CD4-positive, alpha-beta T cell treated with Interleukin-21 for 1 hour (primary cell): ENCODE measurements around the gene CYP27C1.
"Not testable (repeated sequence)": the region's sequence is repeated elsewhere in the genome, so short reads cannot be mapped to it uniquely, and the experiment has no call there.

ENCODE experiments used
- DNase-seq: peaks from one replicate; pipeline ENCODE4 v3.0.0-alpha.2; 2020

Gene CYP27C1

DNA sequence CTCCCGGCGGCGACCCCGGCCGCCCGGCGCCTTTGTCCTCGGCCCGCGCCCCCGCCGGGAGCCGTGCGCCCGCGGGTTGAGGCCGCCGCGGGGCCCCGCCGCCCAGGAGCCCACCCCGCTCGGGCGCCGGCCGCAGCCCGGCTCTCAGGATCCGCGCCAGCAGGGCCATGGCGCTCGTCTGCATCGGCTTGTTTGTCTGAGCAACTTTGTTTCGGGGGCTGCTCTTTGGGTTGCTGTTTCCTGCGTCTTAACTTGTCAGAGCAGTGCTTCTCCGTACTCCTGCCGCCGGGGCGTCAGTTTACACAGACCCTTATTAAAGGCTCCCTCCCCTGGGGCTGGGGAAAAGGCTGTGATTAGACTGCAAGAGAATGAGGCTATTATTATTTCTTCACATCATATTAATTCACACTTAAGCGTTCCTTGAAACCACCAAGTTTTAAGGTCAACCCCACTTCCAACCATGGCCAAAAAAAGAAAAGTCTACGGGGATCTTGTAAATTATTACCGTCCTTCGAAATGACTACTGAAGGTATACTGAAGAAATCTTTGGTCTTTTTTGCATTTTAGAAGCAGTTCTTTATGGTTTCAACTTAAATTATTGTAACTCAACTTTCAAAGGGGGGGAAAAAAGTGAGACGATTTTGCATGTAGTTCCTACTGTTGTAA lies at the start of gene CYP27C1:
Gene CYP27C1, minus strand, starts transcription at position 198 of the 666 bp plus-strand sequence. Its CDS starts 29 bp downstream, at position 169.
- DNase-seq: no peak

- no peak for DNase-seq
These were observed 41.8 kb upstream of the CYP27C1 start for GRCh38 chr2:127261804-127262406.

DNA sequence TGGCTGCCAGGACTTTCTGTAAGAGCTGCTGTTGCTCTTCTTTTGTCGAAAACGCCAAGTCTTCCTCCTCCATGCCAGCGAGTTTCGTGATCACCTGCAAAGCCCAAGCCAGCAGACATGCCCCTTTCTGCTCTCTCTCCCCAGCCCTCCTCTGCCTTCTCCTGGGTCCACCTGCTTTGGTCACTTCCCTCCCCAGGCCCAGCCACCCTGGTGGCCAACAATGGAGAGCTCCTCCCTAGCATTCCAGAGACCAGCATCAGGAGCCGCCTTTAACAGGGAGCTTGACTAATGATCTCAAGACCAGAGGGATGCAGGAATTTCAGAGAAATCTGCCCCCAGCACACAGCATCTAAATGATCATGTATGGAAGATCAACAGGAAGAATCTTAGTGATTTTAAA lies 39.3 kb upstream of the CYP27C1 start:
- DNase-seq: no peak

DNA sequence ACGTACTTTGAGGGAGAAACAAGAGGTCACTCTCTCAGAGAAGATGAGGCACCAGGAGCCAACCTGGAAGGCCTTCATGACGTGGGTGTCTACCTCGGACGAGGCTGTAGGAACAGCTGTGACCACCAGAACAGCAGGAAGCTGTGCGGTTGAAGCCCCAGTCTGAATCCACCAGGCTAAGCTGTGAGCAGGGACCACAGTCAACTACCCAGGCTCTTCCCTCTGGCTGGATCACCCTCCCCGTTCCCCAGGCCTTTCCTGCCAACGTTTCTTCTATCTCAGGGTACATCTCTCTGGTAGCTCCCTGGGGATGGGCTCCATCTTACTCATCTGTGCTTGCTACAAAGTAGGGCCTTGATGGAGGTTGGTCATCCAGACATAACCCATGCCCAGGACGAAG lies 36.8 kb upstream of the CYP27C1 start:
- DNase-seq: no peak

DNA sequence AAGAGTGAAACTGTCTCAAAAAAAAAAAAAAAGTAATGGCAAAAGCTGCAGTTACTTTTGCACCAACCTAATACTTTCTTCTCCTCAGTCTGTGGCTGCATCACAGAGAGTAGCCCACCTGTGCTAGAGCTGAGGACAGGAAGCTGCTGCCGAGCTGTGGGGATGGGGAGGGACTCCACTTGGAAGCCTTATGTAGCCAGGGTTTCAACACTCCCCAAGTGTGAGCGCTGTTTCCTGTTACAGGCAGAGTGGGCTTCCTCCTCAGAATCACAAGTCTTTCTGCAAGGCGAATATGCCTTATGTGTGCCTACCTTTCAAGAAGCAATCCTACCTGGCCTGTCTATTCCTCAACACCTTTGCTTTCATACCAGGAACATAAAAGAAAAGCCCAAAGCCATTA lies 36.3 kb upstream of the CYP27C1 start:
- no peak for DNase-seq

- no peak for DNase-seq
These were observed 35.6 kb upstream of the CYP27C1 start for GRCh38 chr2:127255721-127256120.

GRCh38 chr2:127255146-127255545 lies 35.0 kb upstream of the CYP27C1 start:
- no peak for DNase-seq

- no peak for DNase-seq
These were observed 34.4 kb upstream of the CYP27C1 start for GRCh38 chr2:127254386-127254981.

- not testable (repeated sequence) for DNase-seq
These were observed 21.1 kb upstream of the CYP27C1 start for GRCh38 chr2:127241184-127241583.

GRCh38 chr2:127239395-127239794 lies 19.3 kb upstream of the CYP27C1 start:
- DNase-seq: no peak

- DNase-seq: not testable (repeated sequence)
These were observed 17.7 kb upstream of the CYP27C1 start for GRCh38 chr2:127237768-127238167.

DNA sequence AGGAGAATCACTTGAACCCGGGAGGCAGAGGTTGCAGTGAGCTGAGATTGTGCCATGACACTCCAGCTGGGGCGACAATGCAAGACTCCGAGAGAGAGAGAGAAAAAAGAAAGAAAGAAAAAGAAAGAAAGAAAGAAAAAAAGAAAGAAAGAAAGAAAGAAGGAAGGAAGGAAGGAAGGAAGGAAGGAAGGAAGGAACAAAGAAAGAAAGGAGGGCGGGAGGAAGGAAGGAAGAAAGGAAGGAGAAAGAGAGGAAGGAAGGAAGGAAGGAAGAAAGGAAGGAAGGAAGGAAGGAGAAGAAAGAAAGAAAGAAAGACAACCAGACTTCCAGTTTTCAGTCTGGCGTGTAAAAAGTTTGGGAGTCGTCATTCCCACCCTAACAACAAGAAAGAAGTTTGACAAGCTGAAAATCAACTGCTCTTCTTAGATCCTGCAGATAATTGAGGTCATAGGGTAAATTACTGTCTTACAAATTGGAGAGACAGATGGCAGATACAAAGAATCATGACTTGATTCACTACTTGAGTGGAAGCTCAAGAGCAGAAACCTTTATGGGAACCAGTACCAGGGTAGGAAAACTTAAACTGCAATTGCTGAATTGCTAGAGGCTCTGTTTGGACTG lies 15.1 kb upstream of the CYP27C1 start:
- no peak for DNase-seq

- no peak for DNase-seq
These were observed 13.6 kb upstream of the CYP27C1 start for GRCh38 chr2:127233710-127234109.

DNA sequence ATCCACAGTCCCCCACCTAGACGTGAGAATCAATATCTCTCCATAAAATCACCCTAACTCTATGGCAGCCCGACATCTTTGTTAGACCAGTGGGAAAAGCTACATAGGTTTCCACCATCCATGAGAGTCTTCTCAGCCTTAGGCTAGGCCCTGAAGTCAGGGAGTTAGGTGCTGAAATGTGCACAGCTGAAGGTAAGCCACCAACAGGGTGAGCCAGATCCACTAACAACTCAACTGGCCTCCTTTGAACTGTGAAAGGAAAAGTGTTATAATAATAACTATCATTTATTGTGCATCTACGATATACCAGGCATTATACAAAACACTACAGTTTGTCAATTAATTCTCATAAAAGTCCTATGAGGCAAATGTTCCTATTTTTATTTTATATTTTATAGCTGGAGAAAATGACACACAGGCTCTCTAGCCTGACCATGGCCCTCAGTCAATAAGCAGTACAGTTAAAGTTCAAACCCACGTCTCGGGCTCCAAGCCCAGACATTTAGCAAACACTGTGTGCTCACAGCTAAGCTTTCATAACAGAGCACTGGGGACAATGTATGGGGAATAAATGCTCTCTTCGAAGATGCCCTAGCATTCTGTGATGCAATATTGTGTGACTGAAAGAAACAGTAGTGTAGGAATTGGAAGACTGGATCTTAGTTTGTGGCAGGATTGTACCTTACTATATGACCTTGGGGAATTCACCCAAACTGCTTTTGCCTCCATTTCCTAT lies 11.2 kb upstream of the CYP27C1 start:
- DNase-seq: no peak

GRCh38 chr2:127229555-127229954 lies 9.5 kb upstream of the CYP27C1 start:
- DNase-seq: no peak

DNA sequence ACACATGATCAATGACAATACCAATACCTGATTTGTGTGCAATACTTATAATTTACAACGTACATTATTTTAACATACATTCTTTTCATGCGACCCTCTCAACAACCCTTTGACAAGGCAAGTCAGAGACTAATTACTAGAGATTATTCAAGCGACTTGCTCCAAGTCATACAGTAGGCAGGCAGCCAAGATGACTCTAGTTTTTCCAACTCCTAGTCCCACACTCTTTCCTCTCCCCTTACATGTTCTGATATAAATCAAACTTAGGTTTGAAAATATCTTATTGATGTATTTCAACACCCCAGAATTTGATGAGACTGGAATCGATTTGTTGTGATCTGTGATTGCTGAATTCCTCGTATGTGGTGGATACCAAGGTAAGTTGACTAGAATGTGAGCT lies 8.0 kb upstream of the CYP27C1 start:
- no peak for DNase-seq

GRCh38 chr2:127227264-127227660 lies 7.2 kb upstream of the CYP27C1 start:
- DNase-seq: not testable (repeated sequence)

GRCh38 chr2:127226520-127227263 lies 6.6 kb upstream of the CYP27C1 start:
- DNase-seq: no peak

DNA sequence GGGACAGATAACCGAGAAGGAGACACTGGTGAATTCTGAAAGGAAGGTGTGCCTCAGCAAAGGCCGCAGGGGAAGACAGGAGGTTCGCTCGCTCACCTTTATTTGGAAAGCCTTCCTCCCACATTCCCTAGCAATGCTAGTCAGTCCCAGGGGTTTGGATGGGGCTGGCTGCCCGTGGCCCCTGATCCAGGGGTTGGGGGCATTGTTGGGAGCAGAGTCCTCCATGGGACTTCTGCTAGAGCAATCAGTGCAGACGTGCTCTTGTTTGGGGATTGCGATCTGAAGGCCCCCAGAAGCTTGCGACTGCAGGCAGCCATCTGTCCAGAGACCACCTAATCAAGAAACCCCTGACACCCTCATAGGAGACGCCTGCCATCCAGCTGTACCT lies 6.0 kb upstream of the CYP27C1 start:
- no peak for DNase-seq

DNA sequence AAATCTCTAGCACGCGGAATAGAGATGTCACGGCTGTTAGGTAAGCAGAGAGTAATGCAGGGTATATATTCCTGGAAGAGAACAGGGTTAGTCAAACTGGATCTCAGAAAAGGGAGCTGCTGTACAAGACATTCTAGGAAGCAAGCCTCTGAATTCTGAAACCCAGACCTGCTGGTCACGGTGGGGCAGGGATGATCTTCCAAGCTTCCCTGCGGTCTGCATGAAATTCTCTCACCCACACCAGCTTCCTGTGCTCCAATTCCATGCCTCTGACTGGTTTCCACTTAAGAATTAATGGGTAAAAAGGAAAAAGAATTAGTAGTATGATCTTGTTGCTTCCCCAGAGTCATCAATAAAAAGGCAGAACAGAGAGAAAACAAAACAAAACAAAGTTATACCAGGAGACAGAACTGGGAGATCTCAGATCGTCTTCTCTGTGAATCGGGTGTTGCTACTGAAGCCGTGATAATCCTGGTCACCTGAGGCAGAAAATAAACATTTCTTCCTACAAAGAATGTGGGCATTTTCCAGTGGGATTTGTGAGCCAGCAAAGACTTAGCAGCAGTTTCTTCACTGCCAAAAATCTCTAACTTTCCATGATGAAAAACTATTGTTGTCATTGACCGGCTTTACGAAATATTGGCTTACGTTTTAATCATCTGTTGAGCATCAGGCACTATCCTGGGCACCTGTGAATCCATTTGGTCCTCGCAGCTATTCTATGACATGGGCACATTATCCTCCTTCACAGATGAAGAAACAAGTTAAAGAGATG lies 5.3 kb upstream of the CYP27C1 start:
- no peak for DNase-seq

GRCh38 chr2:127224135-127224534 lies 4.0 kb upstream of the CYP27C1 start:
- not testable (repeated sequence) for DNase-seq
